AG10803 (cell line): Measurements from ENCODE around the gene FBXO21.
"Not testable (repeated sequence)": the region's sequence is repeated elsewhere in the genome, so short reads cannot be mapped to it uniquely, and the experiment has no call there.

Experiments
- DNase-seq: peaks from one replicate; pipeline ENCODE4 v3.0.0; 2010; ENCODE audit warnings: low read depth
- H3K4me3 ChIP-seq: 2 replicates; pipeline ENCODE4 v1.5.1; 2011; ENCODE audit warnings: mild to moderate bottlenecking, low read length, control low read depth
- CTCF ChIP-seq: conservative IDR thresholded peaks from 2 replicates; pipeline ENCODE4 v1.5.1; 2011; ENCODE audit warnings: mild to moderate bottlenecking, low read length, control low read depth, inconsistent platforms

Gene FBXO21

GRCh38 chr12:117189725-117190209 is 503 bp downstream of the FBXO21 start:
- TF ChIP-seq CTCF, result no peak
- peak; percentile 32 for DNase-seq
- peak overlapping the region; percentile 89 for H3K4me3 ChIP-seq

GRCh38 chr12:117188961-117189724 is 1.1 kb downstream of the FBXO21 start:
- DNase-seq, result peak; percentile 49
- H3K4me3 ChIP-seq, result peak overlapping the region; percentile 89
- no peak for TF ChIP-seq CTCF

GRCh38 chr12:117188121-117188665 is 2.1 kb downstream of the FBXO21 start:
- no peak overlapping the region for H3K4me3 ChIP-seq
- no peak for DNase-seq
- no peak for TF ChIP-seq CTCF

- H3K4me3 ChIP-seq, result no peak overlapping the region
- no peak for TF ChIP-seq CTCF
- DNase-seq, result no peak
Observed at GRCh38 chr12:117187421-117187820, 2.8 kb downstream of the FBXO21 start.

GRCh38 chr12:117182866-117183265 is 7.4 kb downstream of the FBXO21 start:
- DNase-seq, result no peak
- no peak for TF ChIP-seq CTCF
- H3K4me3 ChIP-seq, result no peak overlapping the region

GRCh38 chr12:117181468-117181843 is 8.8 kb downstream of the FBXO21 start:
- not testable (repeated sequence) for DNase-seq, H3K4me3 ChIP-seq

GRCh38 chr12:117180758-117181467 is 9.4 kb downstream of the FBXO21 start:
- DNase-seq, result no peak
- no peak overlapping the region for H3K4me3 ChIP-seq
- no peak for TF ChIP-seq CTCF
